OCI-LY7 (cell line): Measurements from ENCODE around the gene CFAP141. TPM values are rescaled to one million over a fixed set of nuclear protein-coding genes. Genes with fewer than 3 reads are reported as not detected.

Experiments
- BruUV-seq: library from RNA; stranded (reverse); fragments of 400-500 nt; replicated peaks from 2 replicates; lab custom pipeline; 2021; lab: Mats Ljungman, UMichigan
- CTCF ChIA-PET: fragments of 300-600 bp; sonication (Branson Sonifier 250); formaldehyde crosslinking; loops from one replicate; lab custom pipeline; 2022; ENCODE audit warnings: antibody characterized with exemption; ENCODE audit not compliant: unreplicated experiment; lab: Charles Lee
- POLR2A ChIA-PET: fragments of 300-600 bp; sonication (Branson Sonifier 250); formaldehyde crosslinking; loops from one replicate; lab custom pipeline; 2022; ENCODE audit warnings: antibody characterized with exemption; lab: Charles Lee
- DNase-seq: peaks from one replicate; pipeline ENCODE4 v3.0.0-alpha.2; 2015; ENCODE audit warnings: low spot score
- H2AFZ ChIP-seq: fragments of 200-600 bp; sonication (generic), shearing (Covaris generic); 2 replicates; pipeline ENCODE4 v1.6.1; 2014; ENCODE audit warnings: mild to moderate bottlenecking, antibody characterized with exemption, low read length, moderate library complexity
- H3K27ac ChIP-seq: fragments of 200-600 bp; sonication (generic); 2 replicates; pipeline ENCODE4 v1.5.1; 2014; ENCODE audit warnings: mixed run types, low read depth, mild to moderate bottlenecking, moderate library complexity, low read length, inconsistent platforms; ENCODE audit not compliant: poor library complexity, severe bottlenecking
- H3K36me3 ChIP-seq: fragments of 200-600 bp; sonication (generic); 2 replicates; pipeline ENCODE4 v1.6.1; 2014; ENCODE audit warnings: mild to moderate bottlenecking, antibody characterized with exemption, low read length, moderate library complexity, mixed read lengths; ENCODE audit not compliant: insufficient read depth
- H3K4me1 ChIP-seq: fragments of 200-600 bp; sonication (generic); 2 replicates; pipeline ENCODE4 v1.5.1; 2014; ENCODE audit warnings: mild to moderate bottlenecking, low read length; ENCODE audit not compliant: insufficient read depth, poor library complexity, severe bottlenecking
- H3K4me2 ChIP-seq: fragments of 200-600 bp; sonication (generic); 2 replicates; pipeline ENCODE4 v1.6.1; 2014; ENCODE audit warnings: mild to moderate bottlenecking, low read length
- H3K4me3 ChIP-seq: fragments of 200-600 bp; sonication (generic); 2 replicates; pipeline ENCODE4 v1.5.1; 2014; ENCODE audit warnings: mild to moderate bottlenecking, low read depth, low read length; ENCODE audit not compliant: poor library complexity, severe bottlenecking
- H3K79me2 ChIP-seq: fragments of 200-600 bp; sonication (generic); 2 replicates; pipeline ENCODE4 v1.6.1; 2016; ENCODE audit warnings: low read depth, mild to moderate bottlenecking, low read length, moderate library complexity, mixed read lengths; ENCODE audit not compliant: insufficient read depth
- H3K9me2 ChIP-seq: fragments of 200-600 bp; sonication (generic); 2 replicates; pipeline ENCODE4 v1.6.1; 2016; ENCODE audit warnings: mild to moderate bottlenecking, low read length, mixed read lengths; ENCODE audit not compliant: insufficient read depth
- H3K9me3 ChIP-seq: fragments of 200-600 bp; sonication (generic); 2 replicates; pipeline ENCODE4 v1.6.1; 2014; ENCODE audit warnings: mild to moderate bottlenecking, mixed run types, low read length, mixed read lengths
- H4K20me1 ChIP-seq: fragments of 200-600 bp; sonication (generic); 2 replicates; pipeline ENCODE4 v1.6.1; 2014; ENCODE audit warnings: mild to moderate bottlenecking, antibody characterized with exemption, low read length, moderate library complexity, mixed read lengths; ENCODE audit not compliant: insufficient read depth
- CTCF ChIP-seq: fragments of 200-600 bp; sonication (generic); conservative IDR thresholded peaks from 2 replicates; pipeline ENCODE4 v1.5.1; 2014; ENCODE audit warnings: mild to moderate bottlenecking, antibody characterized with exemption, low read length, moderate library complexity, mixed read lengths
- EZH2phosphoT487 ChIP-seq: fragments of 200-600 bp; sonication (generic); IDR thresholded peaks from 2 replicates; pipeline ENCODE4 v1.6.1; 2018; ENCODE audit warnings: low read depth, borderline replicate concordance, mild to moderate bottlenecking, mixed run types, antibody characterized with exemption, low read length, moderate library complexity, mixed read lengths
- intact Hi-C: fragments of 100-400 bp; cut with micrococcal nuclease; formaldehyde crosslinking; loops from one replicate; pipeline ENCODE4 v1.10.0; 2022; ENCODE audit not compliant: unreplicated experiment
- total RNA-seq, 2 experiments: library from RNA; depleted of rRNA in 1 of 2; stranded (reverse); fragments of >200 nt in 1 of 2; shearing (Covaris generic) in 1 of 2; gene quantifications; 2 replicates each; pipeline ENCODE4 v1.2.3, GENCODE V29; 2014 to 2022

Gene CFAP141
- total RNA-seq, 2 experiments from 2014 or later = not detected

DNA sequence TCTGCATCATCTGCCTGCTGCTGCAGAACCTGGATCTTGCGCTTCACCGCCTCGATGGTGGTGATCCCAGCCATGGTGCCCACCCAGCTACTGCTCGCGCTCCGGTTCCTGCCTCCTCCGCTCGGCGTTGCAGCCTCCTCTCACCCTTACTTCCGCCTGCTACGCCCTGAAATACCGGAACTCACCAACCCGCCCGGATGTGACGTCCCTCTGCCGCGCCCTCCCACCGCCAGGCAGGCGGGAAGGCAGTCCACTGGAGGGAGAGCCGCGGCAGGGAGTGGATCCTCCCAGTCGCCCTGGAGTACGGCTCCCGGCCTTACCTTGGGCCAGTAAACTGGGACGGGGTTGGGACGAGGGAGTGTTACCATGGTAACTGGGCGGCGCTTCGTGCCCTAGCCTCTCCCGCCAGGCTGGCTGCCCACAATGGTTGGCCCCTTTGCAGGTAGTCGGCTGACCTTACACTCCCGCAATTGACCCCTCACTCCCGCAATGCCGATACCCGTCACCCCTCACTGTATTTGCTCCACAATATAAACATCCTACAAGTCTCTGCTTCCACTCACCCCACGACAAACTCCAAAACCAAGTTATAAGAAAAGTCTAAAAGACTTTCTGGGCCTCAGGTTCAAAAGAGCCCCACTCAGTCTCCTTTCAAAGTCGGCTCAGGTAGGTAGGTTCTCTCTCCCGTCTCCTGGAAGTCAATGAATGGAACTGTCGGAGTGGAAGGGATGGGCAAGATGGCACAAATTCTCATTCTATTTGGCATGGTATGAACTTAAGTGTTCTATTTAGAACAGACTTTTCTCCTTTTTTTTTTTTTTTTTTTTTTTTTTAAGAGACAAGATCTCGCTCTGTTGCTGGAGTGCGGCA lies 22.9 kb downstream of the CFAP141 start:
- Histone ChIP-seq H4K20me1 (peaks cover 33% of the 10 kb centered on the region), H3K27ac (peak overlapping the region; percentile 83), H3K9me3 (no peaks in the 10 kb centered on the region), H3K4me2 (peak overlapping the region; percentile 98), H3K4me1 (peaks cover 33% of the 10 kb centered on the region), H3K79me2 (peaks cover 45% of the 10 kb centered on the region), H2AFZ (peak overlapping the region; percentile 43), H3K36me3 (peaks cover 29% of the 10 kb centered on the region), H3K9me2 (no peaks in the 10 kb centered on the region), H3K4me3 (peak overlapping the region; percentile 86)
- POLR2A ChIA-PET = interaction anchor here (0.7 to 1.3 kb wide), 3 partner anchors 18 to 58 kb away, joined by 4 read pairs; no protein-coding TSS in a partner anchor
- DNase-seq = peak; percentile 94
- intact Hi-C loops = loop anchor here (2.0 to 10.0 kb wide), 2 partner anchors 38 to 292 kb away; partner anchors contain the start of gene UBAP2L
- CTCF ChIA-PET = no interaction called here
- BruUV-seq = TSS peak; percentile 99
- TF ChIP-seq CTCF (no peak), EZH2phosphoT487 (no peak)

DNA sequence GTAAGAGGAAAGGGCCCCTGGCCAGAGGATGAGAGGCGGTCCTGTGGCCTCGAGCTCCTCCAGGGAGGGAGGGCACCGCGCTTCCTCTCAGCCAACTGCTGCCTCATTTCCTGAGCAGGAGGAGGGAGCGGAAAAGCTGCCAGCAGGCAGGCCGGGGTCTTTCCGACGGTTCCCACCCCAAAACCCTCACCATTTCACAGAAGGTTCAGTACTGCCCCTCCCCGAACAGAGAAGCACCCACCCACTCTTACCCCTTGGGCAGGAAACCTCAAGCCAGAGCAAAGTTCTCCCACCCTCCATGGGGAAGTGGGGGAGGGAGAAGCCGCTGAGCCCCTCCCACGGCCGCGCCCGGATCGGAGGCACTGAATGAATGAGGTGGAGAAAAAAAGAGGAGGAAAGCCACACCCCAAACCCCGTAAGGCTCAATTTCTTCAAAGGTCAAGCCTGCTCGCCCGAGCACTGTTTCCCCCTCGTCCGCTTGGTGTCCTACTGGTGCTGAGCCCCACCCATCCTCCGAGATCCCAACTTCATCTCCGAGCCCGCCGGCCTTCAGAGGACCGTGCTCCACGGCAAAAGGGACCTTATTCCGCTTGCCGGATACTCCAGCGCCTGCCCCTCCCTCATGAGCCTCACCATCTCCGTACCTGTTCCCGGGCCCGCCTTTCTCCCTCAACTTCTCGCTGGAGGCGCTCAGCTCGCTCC lies 23.6 kb downstream of the CFAP141 start:
- peak; percentile 58 for DNase-seq
- peak overlapping the region; percentile 43; the same call in 1 of the 2 replicates for H2AFZ ChIP-seq
- peaks cover 36% of the 10 kb centered on the region for H3K36me3 ChIP-seq
- no peaks in the 10 kb centered on the region for H3K9me2 ChIP-seq
- peak overlapping the region; percentile 83 for H3K27ac ChIP-seq
- peak overlapping the region; percentile 98 for H3K4me2 ChIP-seq
- H3K4me3 ChIP-seq = peak overlapping the region; percentile 86
- TF ChIP-seq EZH2phosphoT487 (no peak), CTCF (peak; percentile 27)
- peaks cover 39% of the 10 kb centered on the region for H4K20me1 ChIP-seq
- H3K9me3 ChIP-seq = no peaks in the 10 kb centered on the region
- POLR2A ChIA-PET = interaction anchor here (0.9 to 1.4 kb wide), 4 partner anchors 18 to 326 kb away, joined by 3 to 4 read pairs (median 4); no protein-coding TSS in a partner anchor
- H3K4me1 ChIP-seq = peaks cover 41% of the 10 kb centered on the region
- peaks cover 53% of the 10 kb centered on the region for H3K79me2 ChIP-seq
- CTCF ChIA-PET = no interaction called here
- no TSS peak for BruUV-seq
- intact Hi-C loops = loop anchor here (2.0 to 10.0 kb wide), 2 partner anchors 38 to 292 kb away; partner anchors contain the start of gene UBAP2L
